A549 (cell line): ENCODE results near the gene TEF. TPM values are rescaled to one million over a fixed set of nuclear protein-coding genes. Genes with fewer than 3 reads are reported as not detected.

ENCODE experiments used
- ATAC-seq, 2 experiments: fragments of 200-7000 bp in 1 of 2; fragments of >200 bp in 1 of 2; cut with Nextera tagmentation in 1 of 2; cut with Tn5 transposase in 1 of 2; 3 replicates each; pipeline versions ENCODE4 v1.8.0 to v1.9.1; 2018 to 2020; ENCODE audit warnings: mild to moderate bottlenecking in 1 of 2, moderate library complexity in 1 of 2
- CTCF ChIA-PET: fragments of 300-600 bp; sonication (Branson Sonifier 250); formaldehyde crosslinking; extraction: SDS; loops from one replicate; lab custom pipeline; 2021; ENCODE audit warnings: antibody characterized with exemption, inconsistent platforms; lab: Yijun Ruan, JAX
- POLR2A ChIA-PET: fragments of 350-600 bp; formaldehyde crosslinking; extraction: SDS; loops from one replicate; lab custom pipeline; 2021; ENCODE audit warnings: antibody characterized with exemption, inconsistent platforms; lab: Yijun Ruan, JAX
- DNase-seq, 2 experiments: peaks; one replicate each; pipeline versions ENCODE4 v3.0.0 to v3.0.0-alpha.2; 2011 to 2016; ENCODE audit warnings: low read depth in 1 of 2, low spot score in 1 of 2
- FAIRE-seq: peaks from 2 replicates; lab custom pipeline; 2011; peaks lifted over from hg19 to GRCh38; lab: Jason Lieb, UNC
- H3K27ac ChIP-seq, 2 experiments: fragments of >200 bp; sonication (Bioruptor Twin); formaldehyde crosslinking; 3 replicates each; pipeline ENCODE4 v1.5.1; 2016 to 2017
- H3K4me1 ChIP-seq: fragments of >200 bp; sonication (Bioruptor Twin); formaldehyde crosslinking; 3 replicates; pipeline ENCODE4 v1.6.1; 2016
- H3K4me2 ChIP-seq: fragments of >200 bp; sonication (Bioruptor Twin); formaldehyde crosslinking; 3 replicates; pipeline ENCODE4 v1.6.1; 2016
- H3K4me3 ChIP-seq: fragments of >200 bp; sonication (Bioruptor Twin); formaldehyde crosslinking; 3 replicates; pipeline ENCODE4 v1.5.1; 2016
- H3K9me3 ChIP-seq: fragments of >200 bp; sonication (Bioruptor Twin); formaldehyde crosslinking; 3 replicates; pipeline ENCODE4 v1.6.1; 2016
- ATOH8 ChIP-seq: fragments of 250-450 bp; sonication (Bioruptor Pico); IDR thresholded peaks from 2 replicates; pipeline ENCODE4 v1.5.0; 2020; ENCODE audit warnings: low read depth, mild to moderate bottlenecking, moderate library complexity
- BHLHE40 ChIP-seq: IDR thresholded peaks from 2 replicates; pipeline ENCODE4 v1.6.1; 2012; ENCODE audit warnings: low read depth, low read length, inconsistent platforms
- CBX2 ChIP-seq: fragments of 200-600 bp; sonication (generic); IDR thresholded peaks from 2 replicates; pipeline ENCODE4 v1.6.1; 2016; ENCODE audit warnings: low read depth, mild to moderate bottlenecking, borderline replicate concordance
- CBX8 ChIP-seq: fragments of 200-600 bp; sonication (generic); IDR thresholded peaks from 2 replicates; pipeline ENCODE4 v1.6.1; 2016
- CTCF ChIP-seq: fragments of >200 bp; sonication (Bioruptor Twin); formaldehyde crosslinking; IDR thresholded peaks from 3 replicates; pipeline ENCODE4 v1.5.1; 2016
- E2F6 ChIP-seq: IDR thresholded peaks from 2 replicates; pipeline ENCODE4 v1.6.1; 2012; ENCODE audit warnings: low read depth, borderline replicate concordance
- EHF ChIP-seq: fragments of 250-450 bp; sonication (Bioruptor Pico); IDR thresholded peaks from 2 replicates; pipeline ENCODE4 v1.5.0; 2020; ENCODE audit warnings: mild to moderate bottlenecking
- HDAC2 ChIP-seq: fragments of 200-600 bp; sonication (generic); IDR thresholded peaks from 2 replicates; pipeline ENCODE4 v1.6.1; 2016
- JUN ChIP-seq, 2 experiments: fragments of >200 bp; sonication (Bioruptor Twin); formaldehyde crosslinking; IDR thresholded peaks; 2 replicates in 1 of 2; 3 replicates in 1 of 2; pipeline ENCODE4 v1.6.1; 2016 to 2017
- KDM5A ChIP-seq: fragments of 200-600 bp; sonication (generic); IDR thresholded peaks from 2 replicates; pipeline ENCODE4 v1.6.1; 2016; ENCODE audit warnings: antibody characterized with exemption, mild to moderate bottlenecking
- MYC ChIP-seq: IDR thresholded peaks from 2 replicates; pipeline ENCODE4 v1.6.1; 2012; ENCODE audit warnings: mild to moderate bottlenecking, inconsistent platforms, low read length, improper control_type of control experiment, borderline replicate concordance
- RCOR1 ChIP-seq: fragments of 150-350 bp; IDR thresholded peaks from 2 replicates; pipeline ENCODE4 v1.6.1; 2014; ENCODE audit warnings: antibody characterized with exemption, low read length, low read depth
- RFX5 ChIP-seq: fragments of 450-650 bp; IDR thresholded peaks from 2 replicates; pipeline ENCODE4 v1.7.1; 2014; ENCODE audit warnings: antibody characterized with exemption, mild to moderate bottlenecking, moderate library complexity
- TFCP2L1 ChIP-seq: fragments of 250-450 bp; sonication (Bioruptor Pico); IDR thresholded peaks from 2 replicates; pipeline ENCODE4 v1.5.0; 2021; ENCODE audit warnings: mild to moderate bottlenecking
- USF2 ChIP-seq: fragments of 450-650 bp; IDR thresholded peaks from 2 replicates; pipeline ENCODE4 v1.6.1; 2014; ENCODE audit warnings: antibody characterized with exemption
- ZNF302 ChIP-seq: fragments of 250-450 bp; sonication (Bioruptor Pico); IDR thresholded peaks from 2 replicates; pipeline ENCODE4 v1.9.0; 2021; ENCODE audit warnings: inconsistent platforms, mild to moderate bottlenecking, moderate library complexity
- WGBS: methylation state at CpG from one replicate; pipeline ENCODE4 v1.1.6; 2017; ENCODE audit errors: missing lambda C conversion rate; 5-methylcytosine and 5-hydroxymethylcytosine counted together
- polyA plus RNA-seq, 4 experiments: library from polyadenylated mRNA; depleted of rRNA in 3 of 4; stranded (reverse); fragments of >200 nt; fragmentation: RNase III in 1 of 4; extraction: RNeasy Plus Mini Kit Qiagen cat#74134 plus additional on column Dnase treatment in 1 of 4; gene quantifications; 2 replicates in 3 of 4; 3 replicates in 1 of 4; pipeline ENCODE4 v1.2.3, GENCODE V29; 2011 to 2017

Gene TEF
- polyA plus RNA-seq, 2 of the 4 experiments (the other 2 are of a cell fraction): 1.4 to 2.8 TPM

GRCh38 chr22:41444360-41445128, 62.8 kb downstream of the TEF start:
- ATAC-seq: peak; percentile 66 to 79
- FAIRE-seq: no peak
- H3K9me3 ChIP-seq: no peaks in the 10 kb centered on the region
- no peak for TF ChIP-seq ZNF302 (CRISPR knock-in tag)
- TF ChIP-seq CTCF: no peak
- no peak for TF ChIP-seq E2F6
- peak in 1 of 2 experiments; percentile 42; a peak in 1 of 5 replicates for TF ChIP-seq JUN (IDR thresholded peaks at IDR 0.05)
- no peak for TF ChIP-seq RCOR1
- TF ChIP-seq, all 56 proteins: peak for 1
- POLR2A ChIA-PET: interaction anchor here (0.9 to 2.6 kb wide), 2 partner anchors 24 to 63 kb away, joined by 4 to 20 read pairs; partner anchors contain the start of genes ACO2, PHF5A and TEF
- H3K4me3 ChIP-seq: peak overlapping the region; percentile 96
- peaks cover 15% of the 10 kb centered on the region for H3K4me1 ChIP-seq
- CTCF ChIA-PET: interaction anchor here (1.7 to 2.4 kb wide), 2 partner anchors 41 to 83 kb away, joined by 4 to 5 read pairs; no protein-coding TSS in a partner anchor
- peak overlapping the region; percentile 100 for H3K27ac ChIP-seq
- H3K4me2 ChIP-seq: peak overlapping the region; percentile 94
- 2% methylated on average over 30 of the region's 35 CpGs for WGBS
- DNase-seq: peak; percentile 77 to 96

GRCh38 chr22:41445129-41446056, 63.7 kb downstream of the TEF start:
- no peak for FAIRE-seq
- TF ChIP-seq KDM5A (no peak), USF2 (no peak), MYC (no peak), ATOH8 (CRISPR knock-in tag) (no peak), CBX8 (no peak), RCOR1 (no peak)
- TF ChIP-seq, all 56 proteins: peak for 0
- CTCF ChIA-PET: interaction anchor here (0.6 to 1.7 kb wide), 4 partner anchors 10 to 73 kb away, joined by 3 to 5 read pairs (median 4); no protein-coding TSS in a partner anchor
- POLR2A ChIA-PET: interaction anchor here (0.9 to 2.6 kb wide), 8 partner anchors 9 to 522 kb away, joined by 3 to 41 read pairs (median 7); partner anchors contain the start of genes ACO2, PHF5A and TEF
- ATAC-seq (no peak), DNase-seq (peak in 1 of 2 experiments; percentile 30)
- WGBS: 1% methylated on average over 21 of the region's 22 CpGs
- Histone ChIP-seq H3K27ac (peak overlapping the region; percentile 100), H3K9me3 (no peaks in the 10 kb centered on the region), H3K4me1 (peaks cover 15% of the 10 kb centered on the region), H3K4me2 (peak overlapping the region; percentile 94), H3K4me3 (peak overlapping the region; percentile 96)

GRCh38 chr22:41446057-41446501, 64.3 kb downstream of the TEF start:
- CTCF ChIA-PET: interaction anchor here (0.6 to 1.7 kb wide), 8 partner anchors 8 to 73 kb away, joined by 3 to 6 read pairs (median 4); no protein-coding TSS in a partner anchor
- no peaks in the 10 kb centered on the region for H3K9me3 ChIP-seq
- peak overlapping the region; percentile 96 for H3K4me3 ChIP-seq
- H3K4me1 ChIP-seq: peaks cover 15% of the 10 kb centered on the region
- peak overlapping the region; percentile 94 for H3K4me2 ChIP-seq
- peak overlapping the region; percentile 100 for H3K27ac ChIP-seq
- POLR2A ChIA-PET: interaction anchor here (0.7 to 2.6 kb wide), 16 partner anchors 9 to 523 kb away, joined by 3 to 41 read pairs (median 4); partner anchors contain the start of genes ACO2, PHF5A and TEF
- no peak for TF ChIP-seq RFX5
- TF ChIP-seq HDAC2: no peak
- TF ChIP-seq EHF (CRISPR knock-in tag): no peak
- TF ChIP-seq TFCP2L1 (CRISPR knock-in tag): no peak
- no peak for TF ChIP-seq CBX2
- TF ChIP-seq USF2: no peak
- TF ChIP-seq JUN (IDR thresholded peaks at IDR 0.05): no peak
- TF ChIP-seq CBX8: no peak
- no peak for TF ChIP-seq BHLHE40
- no peak for FAIRE-seq
- WGBS: under 1% methylated on average over 21 of the region's 34 CpGs
- DNase-seq: no peak
- ATAC-seq: no peak
